OCI-LY3 (cell line): ENCODE data around the gene FCRL6.

Experiments
- CTCF ChIP-seq: fragments of 200-600, 300-600 bp; sonication (generic); IDR thresholded peaks from 2 replicates; pipeline ENCODE4 v1.5.1; 2014; ENCODE audit warnings: antibody characterized with exemption, low read length, low read depth
- EZH2phosphoT487 ChIP-seq: fragments of 200-600 bp; shearing (Covaris generic); IDR thresholded peaks from 2 replicates; pipeline ENCODE4 v1.6.1; 2018; ENCODE audit warnings: antibody characterized with exemption, mixed run types, low read depth

DNA sequence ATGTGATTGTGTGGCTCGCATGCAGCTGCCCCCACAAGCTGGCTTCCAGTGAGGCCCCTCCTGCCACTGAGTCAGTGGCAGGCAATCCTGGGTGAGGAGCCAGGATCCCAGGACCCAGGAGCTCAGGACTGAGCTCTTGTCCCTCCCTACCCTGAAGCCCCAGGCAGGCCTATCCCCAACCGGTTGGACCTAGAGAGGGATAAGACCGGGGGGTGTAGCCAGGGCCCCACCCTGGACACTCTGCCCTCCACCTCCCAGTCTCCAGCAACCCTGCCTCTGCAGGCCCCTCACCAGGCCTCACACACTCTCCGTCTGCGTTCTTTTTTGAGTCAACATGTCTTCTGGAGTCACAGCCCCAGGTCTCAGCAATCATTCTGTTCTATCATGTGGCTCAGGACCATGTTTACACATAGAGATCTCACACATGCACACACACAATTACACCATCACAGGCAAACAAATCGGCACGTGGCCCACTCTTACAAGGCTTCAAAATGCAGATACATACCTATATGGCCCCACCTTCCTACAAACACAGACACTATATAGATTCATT, 57.7 kb downstream of the FCRL6 start:
- TF ChIP-seq CTCF (no peak), EZH2phosphoT487 (no peak)
